ENCODE results near the gene TMEM198. TPM values are rescaled to one million over a fixed set of nuclear protein-coding genes. Genes with fewer than 3 reads are reported as not detected.

TMEM198 gene
- total and polyA plus RNA-seq, 2 of the 4 experiments (the other 2 are of a cell fraction): 0.18 to 2.2 TPM

DNA sequence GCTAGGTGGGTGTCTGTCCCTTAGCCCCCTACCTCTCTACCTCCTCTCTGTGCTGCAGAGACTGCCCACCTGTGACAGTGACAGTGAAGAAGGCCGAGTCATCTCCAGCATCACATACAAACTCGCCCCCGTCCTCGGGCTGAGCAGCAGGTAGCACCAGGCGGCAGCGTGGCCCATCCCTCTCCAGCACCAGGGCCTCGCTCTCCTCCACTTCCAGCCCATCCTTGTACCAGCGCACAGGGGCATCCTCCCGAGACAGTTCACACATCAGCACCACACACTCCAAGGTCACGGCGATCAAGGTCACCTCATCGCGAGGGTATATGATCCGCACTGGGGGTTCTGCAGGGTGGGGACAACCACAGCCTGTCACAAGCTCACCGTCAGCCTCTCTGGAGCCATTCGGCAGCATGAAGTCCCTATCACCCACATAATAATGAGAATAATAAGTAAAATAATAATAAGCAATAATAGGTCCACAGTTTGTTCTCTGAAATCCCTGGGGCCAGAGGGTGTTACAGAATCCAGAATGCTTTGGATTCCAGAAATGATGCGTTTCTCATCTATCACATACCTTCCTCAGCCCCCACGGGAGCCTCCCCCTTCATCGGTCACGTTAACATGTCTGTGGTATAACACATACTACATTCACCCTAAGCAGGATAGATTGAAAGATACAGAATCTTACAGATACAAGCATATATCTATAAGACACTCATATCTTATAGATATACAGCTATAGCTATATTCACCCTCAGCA lies 15.5 kb downstream of the TMEM198 start (continued):
- TF ChIP-seq CEBPB (IDR thresholded peaks at IDR 0.05; ENCODE audit: low read depth, low read length): no peak

DNA sequence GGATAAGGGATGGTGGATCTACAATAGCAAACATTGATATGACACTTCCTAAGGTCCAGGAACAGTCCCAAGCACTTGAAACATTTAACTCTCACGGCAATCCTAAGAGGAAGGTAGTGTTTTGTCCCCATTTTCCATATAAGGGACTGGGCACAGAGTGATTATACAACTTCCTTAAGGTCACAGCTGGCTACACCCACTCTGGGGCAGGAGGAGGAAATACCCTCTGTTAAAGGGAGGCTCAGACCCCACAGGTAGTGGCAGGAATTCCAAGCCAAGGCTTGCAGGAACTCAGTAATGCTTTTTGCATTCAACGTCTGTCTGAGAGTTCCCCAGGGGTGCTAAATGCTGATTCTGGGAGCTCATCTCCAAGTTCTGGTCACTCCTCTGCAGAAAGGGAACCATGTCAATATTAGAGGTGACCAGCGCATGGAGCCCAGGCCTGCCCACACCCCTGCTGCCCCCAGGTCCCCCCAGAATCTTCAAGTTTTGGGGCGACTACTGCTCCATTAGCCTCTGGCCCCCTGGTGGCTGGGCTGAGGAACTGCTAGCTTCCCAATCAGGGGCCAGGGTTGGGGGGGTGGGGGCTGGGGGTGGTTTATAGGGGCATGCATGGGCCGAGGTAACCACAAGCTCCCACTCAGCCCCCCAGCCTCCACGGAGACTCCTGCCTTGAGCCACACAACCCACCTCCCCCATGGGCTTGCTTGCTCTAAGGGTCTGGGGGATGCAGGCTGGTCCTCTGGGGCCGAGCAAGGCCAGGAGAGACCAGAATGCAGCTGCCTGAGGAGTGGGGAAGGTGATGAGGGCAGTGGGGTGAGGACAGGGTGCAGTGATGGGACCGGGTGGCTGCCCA lies 16.4 kb downstream of the TMEM198 start:
- H3K27me3 ChIP-seq (ENCODE audit: control insufficient read depth, insufficient read depth, low read length): no peaks in the 10 kb centered on the region
- CTCF ChIA-PET: interaction anchor here (0.6 to 2.0 kb wide), 9 partner anchors 9 to 1353 kb away, joined by 3 to 10 read pairs (median 3); partner anchors contain the start of genes CHPF, STK11IP and TMEM198
- in situ Hi-C loops (cut with MboI; ENCODE audit: low sequenced_read_pairs): no loop called here

More for the DNA sequence above, 16.4 kb downstream of the TMEM198 start:
- Histone ChIP-seq H3K79me1 (ENCODE audit: low read depth in 1 of 2, low read length in 2 of 2) (no peaks in the 10 kb centered on the region), H2AK5ac (ENCODE audit: low read depth, low read length) (no peak overlapping the region), H3K9ac (ENCODE audit: low read depth, low read length) (no peak overlapping the region), H4K91ac (ENCODE audit: insufficient read depth, low read depth, low read length) (no peak overlapping the region), H3K27ac (ENCODE audit: insufficient read depth, low read length) (no peak overlapping the region), H2BK15ac (ENCODE audit: low read depth, low read length) (no peak overlapping the region), H3K4me3 (ENCODE audit: insufficient read depth, low read depth, low read length) (no peak overlapping the region), H2BK5ac (ENCODE audit: low read depth, low read length, poor library complexity, severe bottlenecking) (no peak overlapping the region), H4K5ac (ENCODE audit: low read depth, low read length) (no peak overlapping the region), H3K4me1 (ENCODE audit: control insufficient read depth, insufficient read depth, low read length) (peaks cover 2% of the 10 kb centered on the region; the same call in 1 of the 2 replicates), H2AFZ (replicated peaks; ENCODE audit: low read length, poor library complexity) (peak overlapping the region; percentile 13), H3K4ac (ENCODE audit: low read depth, low read length) (no peak overlapping the region), H3K14ac (replicated peaks; ENCODE audit: low read depth, low read length) (no peak overlapping the region), H3K56ac (ENCODE audit: extremely low read depth, insufficient read depth, low read length) (no peak overlapping the region), H4K20me1 (ENCODE audit: insufficient read depth, low read length) (peaks cover 3% of the 10 kb centered on the region; the same call in 1 of the 2 replicates), H3K36me3 (ENCODE audit: control insufficient read depth, insufficient read depth, low read length) (peaks cover 10% of the 10 kb centered on the region), H3K4me2 (ENCODE audit: low read depth, low read length) (no peak overlapping the region; the same call in 1 of the 2 replicates), H3K9me1 (ENCODE audit: insufficient read depth, low read length) (no peaks in the 10 kb centered on the region; the same call in 1 of the 2 replicates), H3K9me3 (ENCODE audit: control insufficient read depth, insufficient read depth, low read length) (no peaks in the 10 kb centered on the region), H3K23ac (ENCODE audit: low read depth, low read length) (no peak overlapping the region), H2BK120ac (ENCODE audit: low read depth, low read length) (no peak overlapping the region), H3K18ac (ENCODE audit: low read depth, low read length) (no peak overlapping the region), H2BK20ac (ENCODE audit: low read depth, low read length) (no peak overlapping the region), H2AK9ac (replicated peaks; ENCODE audit: low read depth, low read length, poor library complexity) (peak overlapping the region; percentile 34), H4K8ac (ENCODE audit: low read depth in 2 of 2, low read length in 2 of 2) (no peak overlapping the region)
- no TSS peak for BruUV-seq (replicated peaks)
- ATAC-seq (ENCODE audit: low read depth) (peak; percentile 56), DNase-seq (no peak)
- dilution Hi-C loops (cut with HindIII; ENCODE audit: low sequenced_read_pairs, unreplicated experiment) (no loop called here), intact Hi-C loops (cut with micrococcal nuclease) (no loop called here)
- TF ChIP-seq RCOR1 (IDR thresholded peaks at IDR 0.05; ENCODE audit: insufficient replicate concordance, low read length): no peak
- TF ChIP-seq, protein P1, sequence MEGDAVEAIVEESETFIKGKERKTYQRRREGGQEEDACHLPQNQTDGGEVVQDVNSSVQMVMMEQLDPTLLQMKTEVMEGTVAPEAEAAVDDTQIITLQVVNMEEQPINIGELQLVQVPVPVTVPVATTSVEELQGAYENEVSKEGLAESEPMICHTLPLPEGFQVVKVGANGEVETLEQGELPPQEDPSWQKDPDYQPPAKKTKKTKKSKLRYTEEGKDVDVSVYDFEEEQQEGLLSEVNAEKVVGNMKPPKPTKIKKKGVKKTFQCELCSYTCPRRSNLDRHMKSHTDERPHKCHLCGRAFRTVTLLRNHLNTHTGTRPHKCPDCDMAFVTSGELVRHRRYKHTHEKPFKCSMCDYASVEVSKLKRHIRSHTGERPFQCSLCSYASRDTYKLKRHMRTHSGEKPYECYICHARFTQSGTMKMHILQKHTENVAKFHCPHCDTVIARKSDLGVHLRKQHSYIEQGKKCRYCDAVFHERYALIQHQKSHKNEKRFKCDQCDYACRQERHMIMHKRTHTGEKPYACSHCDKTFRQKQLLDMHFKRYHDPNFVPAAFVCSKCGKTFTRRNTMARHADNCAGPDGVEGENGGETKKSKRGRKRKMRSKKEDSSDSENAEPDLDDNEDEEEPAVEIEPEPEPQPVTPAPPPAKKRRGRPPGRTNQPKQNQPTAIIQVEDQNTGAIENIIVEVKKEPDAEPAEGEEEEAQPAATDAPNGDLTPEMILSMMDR (conservative IDR thresholded peaks at IDR 0.05; ENCODE audit: low read depth, low read length): peak; percentile 39
- 22% methylated on average over 1 of the region's 8 CpGs; no CpG with 5 or more reads in 1 of the 2 experiments for WGBS, 2 experiments (ENCODE audit: extremely low coverage in 2 of 2, insufficient read length in 1 of 2)
- POLR2A ChIA-PET (ENCODE audit: unreplicated experiment): no interaction called here

All from IMR-90 (cell line).